GM12872 (cell line): ENCODE data around the gene TPP1.
A peak's percentile ranks its signal among the peaks of the same experiment; 100 is the strongest.

Source experiments
- CTCF ChIP-seq: IDR thresholded peaks from 3 replicates; pipeline ENCODE4 v1.5.1; 2011; ENCODE audit warnings: low read depth, mild to moderate bottlenecking, low read length, moderate library complexity; ENCODE audit not compliant: insufficient read depth

The TPP1 gene

GRCh38 chr11:6612213-6613041 lies 6.8 kb downstream of the TPP1 start, which contains the start of gene TAF10:
TSS of gene TAF10 (minus strand) at chr11:6612216. CDS start at chr11:6612189, 27 bp downstream.
- peak; percentile 72 for TF ChIP-seq CTCF

- no peak for TF ChIP-seq CTCF
These were observed 7.3 kb downstream of the TPP1 start for GRCh38 chr11:6611963-6612212.

GRCh38 chr11:6611092-6611962 lies 7.9 kb downstream of the TPP1 start:
- TF ChIP-seq CTCF = no peak

- no peak for TF ChIP-seq CTCF
These were observed 8.6 kb downstream of the TPP1 start for GRCh38 chr11:6610591-6610990.

- no peak for TF ChIP-seq CTCF
These were observed 9.7 kb downstream of the TPP1 start for GRCh38 chr11:6609502-6610015.

- TF ChIP-seq CTCF = no peak
These were observed 10.3 kb downstream of the TPP1 start for GRCh38 chr11:6608726-6609501.

GRCh38 chr11:6608011-6608410 lies 11.2 kb downstream of the TPP1 start:
- TF ChIP-seq CTCF = no peak
